DND-41 (cell line): ENCODE measurements around the gene THSD4.

Source experiments
- CTCF ChIP-seq: IDR thresholded peaks from 2 replicates; pipeline ENCODE4 v1.5.1; 2012; ENCODE audit warnings: borderline replicate concordance, low read length, moderate library complexity, mild to moderate bottlenecking; ENCODE audit not compliant: poor library complexity, severe bottlenecking; ENCODE audit errors: extremely low read depth
- EZH2 ChIP-seq: IDR thresholded peaks from 3 replicates; pipeline ENCODE4 v1.6.1; 2012; ENCODE audit warnings: borderline replicate concordance, low read depth, mild to moderate bottlenecking, moderate library complexity, low read length, inconsistent platforms; ENCODE audit not compliant: severe bottlenecking

GRCh38 chr15:71281256-71281655 lies 166.0 kb downstream of the THSD4 start:
- no peak for TF ChIP-seq EZH2
- TF ChIP-seq CTCF: no peak
